ENCODE data around the gene POU2AF3.

POU2AF3 gene

GRCh38 chr11:111336062-111336461 lies 37.7 kb downstream of the POU2AF3 start:
- no peak overlapping the region for H3K27ac ChIP-seq (ENCODE audit: low read depth, low read length)
- no peak overlapping the region for H3K9ac ChIP-seq (ENCODE audit: low read depth in 1 of 2, low read length in 2 of 2)
- no peaks in the 10 kb centered on the region for H3K36me3 ChIP-seq (ENCODE audit: control insufficient read depth in 1 of 2, insufficient read depth in 2 of 2, low read length in 2 of 2)
- no peaks in the 10 kb centered on the region for H3K9me3 ChIP-seq (ENCODE audit: control insufficient read depth in 1 of 2, low read length in 2 of 2)
- H3K4me1 ChIP-seq (ENCODE audit: control insufficient read depth in 1 of 2, insufficient read depth in 2 of 2, low read length in 2 of 2): peaks cover 30 to 51% of the 10 kb centered on the region in 2 donors
- H3K4me3 ChIP-seq (ENCODE audit: low read depth in 1 of 2, low read length in 2 of 2): no peak overlapping the region
- no peaks in the 10 kb centered on the region for H3K27me3 ChIP-seq (ENCODE audit: control insufficient read depth in 1 of 2, insufficient read depth in 2 of 2, low read length in 2 of 2)

- no peak overlapping the region for H3K27ac ChIP-seq (ENCODE audit: low read depth, low read length)
- H3K9me3 ChIP-seq (ENCODE audit: control insufficient read depth in 1 of 2, low read length in 2 of 2): no peaks in the 10 kb centered on the region
- H3K9ac ChIP-seq (ENCODE audit: low read depth in 1 of 2, low read length in 2 of 2): no peak overlapping the region
- no peaks in the 10 kb centered on the region for H3K36me3 ChIP-seq (ENCODE audit: control insufficient read depth in 1 of 2, insufficient read depth in 2 of 2, low read length in 2 of 2)
- H3K4me1 ChIP-seq (ENCODE audit: control insufficient read depth in 1 of 2, insufficient read depth in 2 of 2, low read length in 2 of 2): peaks cover 30 to 44% of the 10 kb centered on the region in 2 donors
- no peaks in the 10 kb centered on the region for H3K27me3 ChIP-seq (ENCODE audit: control insufficient read depth in 1 of 2, insufficient read depth in 2 of 2, low read length in 2 of 2)
- H3K4me3 ChIP-seq (ENCODE audit: low read depth in 1 of 2, low read length in 2 of 2): no peak overlapping the region
Observed at GRCh38 chr11:111336582-111337256, 38.4 kb downstream of the POU2AF3 start.

- Histone ChIP-seq H3K27ac (ENCODE audit: low read depth, low read length) (no peak overlapping the region), H3K9me3 (ENCODE audit: control insufficient read depth in 1 of 2, low read length in 2 of 2) (no peaks in the 10 kb centered on the region), H3K4me1 (ENCODE audit: control insufficient read depth in 1 of 2, insufficient read depth in 2 of 2, low read length in 2 of 2) (peaks cover 21 to 22% of the 10 kb centered on the region in 2 donors), H3K9ac (ENCODE audit: low read depth in 1 of 2, low read length in 2 of 2) (no peak overlapping the region), H3K36me3 (ENCODE audit: control insufficient read depth in 1 of 2, insufficient read depth in 2 of 2, low read length in 2 of 2) (no peaks in the 10 kb centered on the region), H3K4me3 (ENCODE audit: low read depth in 1 of 2, low read length in 2 of 2) (no peak overlapping the region), H3K27me3 (ENCODE audit: control insufficient read depth in 1 of 2, insufficient read depth in 2 of 2, low read length in 2 of 2) (no peaks in the 10 kb centered on the region)
Observed at GRCh38 chr11:111339758-111340388, 41.5 kb downstream of the POU2AF3 start.

GRCh38 chr11:111342329-111342728 lies 44.0 kb downstream of the POU2AF3 start:
- no peak overlapping the region for H3K9ac ChIP-seq (ENCODE audit: low read depth in 1 of 2, low read length in 2 of 2)
- no peaks in the 10 kb centered on the region for H3K4me1 ChIP-seq (ENCODE audit: control insufficient read depth in 1 of 2, insufficient read depth in 2 of 2, low read length in 2 of 2)
- H3K27ac ChIP-seq (ENCODE audit: low read depth, low read length): no peak overlapping the region
- H3K27me3 ChIP-seq (ENCODE audit: control insufficient read depth in 1 of 2, insufficient read depth in 2 of 2, low read length in 2 of 2): no peaks in the 10 kb centered on the region
- no peaks in the 10 kb centered on the region for H3K9me3 ChIP-seq (ENCODE audit: control insufficient read depth in 1 of 2, low read length in 2 of 2)
- no peak overlapping the region for H3K4me3 ChIP-seq (ENCODE audit: low read depth in 1 of 2, low read length in 2 of 2)
- no peaks in the 10 kb centered on the region for H3K36me3 ChIP-seq (ENCODE audit: control insufficient read depth in 1 of 2, insufficient read depth in 2 of 2, low read length in 2 of 2)

- Histone ChIP-seq H3K36me3 (ENCODE audit: control insufficient read depth in 1 of 2, insufficient read depth in 2 of 2, low read length in 2 of 2) (no peaks in the 10 kb centered on the region), H3K9ac (ENCODE audit: low read depth in 1 of 2, low read length in 2 of 2) (no peak overlapping the region), H3K4me3 (ENCODE audit: low read depth in 1 of 2, low read length in 2 of 2) (no peak overlapping the region), H3K9me3 (ENCODE audit: control insufficient read depth in 1 of 2, low read length in 2 of 2) (no peaks in the 10 kb centered on the region), H3K27ac (ENCODE audit: low read depth, low read length) (no peak overlapping the region), H3K4me1 (ENCODE audit: control insufficient read depth in 1 of 2, insufficient read depth in 2 of 2, low read length in 2 of 2) (no peaks in the 10 kb centered on the region), H3K27me3 (ENCODE audit: control insufficient read depth in 1 of 2, insufficient read depth in 2 of 2, low read length in 2 of 2) (no peaks in the 10 kb centered on the region)
Observed at GRCh38 chr11:111344032-111344431, 45.7 kb downstream of the POU2AF3 start.

- Histone ChIP-seq H3K4me3 (ENCODE audit: low read depth in 1 of 2, low read length in 2 of 2) (no peak overlapping the region), H3K36me3 (ENCODE audit: control insufficient read depth in 1 of 2, insufficient read depth in 2 of 2, low read length in 2 of 2) (no peaks in the 10 kb centered on the region), H3K27me3 (ENCODE audit: control insufficient read depth in 1 of 2, insufficient read depth in 2 of 2, low read length in 2 of 2) (no peaks in the 10 kb centered on the region), H3K9me3 (ENCODE audit: control insufficient read depth in 1 of 2, low read length in 2 of 2) (no peaks in the 10 kb centered on the region), H3K9ac (ENCODE audit: low read depth in 1 of 2, low read length in 2 of 2) (no peak overlapping the region), H3K27ac (ENCODE audit: low read depth, low read length) (no peak overlapping the region), H3K4me1 (ENCODE audit: control insufficient read depth in 1 of 2, insufficient read depth in 2 of 2, low read length in 2 of 2) (peaks cover 0 to 8% of the 10 kb centered on the region in 2 donors)
Observed at GRCh38 chr11:111347002-111347722, 48.8 kb downstream of the POU2AF3 start.

GRCh38 chr11:111347723-111348115 lies 49.4 kb downstream of the POU2AF3 start:
- Histone ChIP-seq H3K4me3 (ENCODE audit: low read depth in 1 of 2, low read length in 2 of 2) (no peak overlapping the region), H3K4me1 (ENCODE audit: control insufficient read depth in 1 of 2, insufficient read depth in 2 of 2, low read length in 2 of 2) (peaks cover 0 to 8% of the 10 kb centered on the region in 2 donors), H3K9me3 (ENCODE audit: control insufficient read depth in 1 of 2, low read length in 2 of 2) (no peaks in the 10 kb centered on the region), H3K36me3 (ENCODE audit: control insufficient read depth in 1 of 2, insufficient read depth in 2 of 2, low read length in 2 of 2) (no peaks in the 10 kb centered on the region), H3K27ac (ENCODE audit: low read depth, low read length) (no peak overlapping the region), H3K9ac (ENCODE audit: low read depth in 1 of 2, low read length in 2 of 2) (no peak overlapping the region), H3K27me3 (ENCODE audit: control insufficient read depth in 1 of 2, insufficient read depth in 2 of 2, low read length in 2 of 2) (no peaks in the 10 kb centered on the region)

- no peaks in the 10 kb centered on the region for H3K36me3 ChIP-seq (ENCODE audit: control insufficient read depth in 1 of 2, insufficient read depth in 2 of 2, low read length in 2 of 2)
- H3K27me3 ChIP-seq (ENCODE audit: control insufficient read depth in 1 of 2, insufficient read depth in 2 of 2, low read length in 2 of 2): no peaks in the 10 kb centered on the region
- no peak overlapping the region for H3K4me3 ChIP-seq (ENCODE audit: low read depth in 1 of 2, low read length in 2 of 2)
- H3K9ac ChIP-seq (ENCODE audit: low read depth in 1 of 2, low read length in 2 of 2): no peak overlapping the region
- peaks cover 3 to 11% of the 10 kb centered on the region in 2 donors for H3K4me1 ChIP-seq (ENCODE audit: control insufficient read depth in 1 of 2, insufficient read depth in 2 of 2, low read length in 2 of 2)
- H3K9me3 ChIP-seq (ENCODE audit: control insufficient read depth in 1 of 2, low read length in 2 of 2): no peaks in the 10 kb centered on the region
- H3K27ac ChIP-seq (ENCODE audit: low read depth, low read length): no peak overlapping the region
Observed at GRCh38 chr11:111348147-111348546, 49.8 kb downstream of the POU2AF3 start.

- H3K9me3 ChIP-seq (ENCODE audit: control insufficient read depth in 1 of 2, low read length in 2 of 2): no peaks in the 10 kb centered on the region
- H3K36me3 ChIP-seq (ENCODE audit: control insufficient read depth in 1 of 2, insufficient read depth in 2 of 2, low read length in 2 of 2): no peaks in the 10 kb centered on the region
- H3K27ac ChIP-seq (ENCODE audit: low read depth, low read length): no peak overlapping the region
- H3K9ac ChIP-seq (ENCODE audit: low read depth in 1 of 2, low read length in 2 of 2): no peak overlapping the region
- H3K4me3 ChIP-seq (ENCODE audit: low read depth in 1 of 2, low read length in 2 of 2): no peak overlapping the region
- H3K27me3 ChIP-seq (ENCODE audit: control insufficient read depth in 1 of 2, insufficient read depth in 2 of 2, low read length in 2 of 2): no peaks in the 10 kb centered on the region
- peaks cover 11 to 13% of the 10 kb centered on the region in 2 donors for H3K4me1 ChIP-seq (ENCODE audit: control insufficient read depth in 1 of 2, insufficient read depth in 2 of 2, low read length in 2 of 2)
Observed at GRCh38 chr11:111349191-111349695, 50.9 kb downstream of the POU2AF3 start.

GRCh38 chr11:111350811-111351210 lies 52.5 kb downstream of the POU2AF3 start:
- no peaks in the 10 kb centered on the region for H3K27me3 ChIP-seq (ENCODE audit: control insufficient read depth in 1 of 2, insufficient read depth in 2 of 2, low read length in 2 of 2)
- no peak overlapping the region for H3K4me3 ChIP-seq (ENCODE audit: low read depth in 1 of 2, low read length in 2 of 2)
- H3K4me1 ChIP-seq (ENCODE audit: control insufficient read depth in 1 of 2, insufficient read depth in 2 of 2, low read length in 2 of 2): peaks cover 15 to 23% of the 10 kb centered on the region in 2 donors
- no peak overlapping the region for H3K27ac ChIP-seq (ENCODE audit: low read depth, low read length)
- H3K9ac ChIP-seq (ENCODE audit: low read depth in 1 of 2, low read length in 2 of 2): no peak overlapping the region
- no peaks in the 10 kb centered on the region for H3K36me3 ChIP-seq (ENCODE audit: control insufficient read depth in 1 of 2, insufficient read depth in 2 of 2, low read length in 2 of 2)
- H3K9me3 ChIP-seq (ENCODE audit: control insufficient read depth in 1 of 2, low read length in 2 of 2): no peaks in the 10 kb centered on the region

All from duodenal mucosa (tissue), 2 donors.